Tracheal epithelial cell (primary cell): ENCODE data around the gene ZBTB40. TPM values are rescaled to one million over a fixed set of nuclear protein-coding genes. Genes with fewer than 3 reads are reported as not detected.

Experiments
- total RNA-seq: library from RNA; depleted of rRNA; stranded (reverse); fragments of >200 nt; gene quantifications from 2 replicates; pipeline ENCODE4 v1.2.1, GENCODE V29; 2014

The ZBTB40 gene
- total RNA-seq = 8.5 and 8.9 TPM in 2 replicates

GRCh38 chr1:22451702-22452480 lies at the start of gene ZBTB40:
ZBTB40 (plus strand) TSS chr1:22451851; CDS start chr1:22489949, 38,098 bp downstream.

DNA sequence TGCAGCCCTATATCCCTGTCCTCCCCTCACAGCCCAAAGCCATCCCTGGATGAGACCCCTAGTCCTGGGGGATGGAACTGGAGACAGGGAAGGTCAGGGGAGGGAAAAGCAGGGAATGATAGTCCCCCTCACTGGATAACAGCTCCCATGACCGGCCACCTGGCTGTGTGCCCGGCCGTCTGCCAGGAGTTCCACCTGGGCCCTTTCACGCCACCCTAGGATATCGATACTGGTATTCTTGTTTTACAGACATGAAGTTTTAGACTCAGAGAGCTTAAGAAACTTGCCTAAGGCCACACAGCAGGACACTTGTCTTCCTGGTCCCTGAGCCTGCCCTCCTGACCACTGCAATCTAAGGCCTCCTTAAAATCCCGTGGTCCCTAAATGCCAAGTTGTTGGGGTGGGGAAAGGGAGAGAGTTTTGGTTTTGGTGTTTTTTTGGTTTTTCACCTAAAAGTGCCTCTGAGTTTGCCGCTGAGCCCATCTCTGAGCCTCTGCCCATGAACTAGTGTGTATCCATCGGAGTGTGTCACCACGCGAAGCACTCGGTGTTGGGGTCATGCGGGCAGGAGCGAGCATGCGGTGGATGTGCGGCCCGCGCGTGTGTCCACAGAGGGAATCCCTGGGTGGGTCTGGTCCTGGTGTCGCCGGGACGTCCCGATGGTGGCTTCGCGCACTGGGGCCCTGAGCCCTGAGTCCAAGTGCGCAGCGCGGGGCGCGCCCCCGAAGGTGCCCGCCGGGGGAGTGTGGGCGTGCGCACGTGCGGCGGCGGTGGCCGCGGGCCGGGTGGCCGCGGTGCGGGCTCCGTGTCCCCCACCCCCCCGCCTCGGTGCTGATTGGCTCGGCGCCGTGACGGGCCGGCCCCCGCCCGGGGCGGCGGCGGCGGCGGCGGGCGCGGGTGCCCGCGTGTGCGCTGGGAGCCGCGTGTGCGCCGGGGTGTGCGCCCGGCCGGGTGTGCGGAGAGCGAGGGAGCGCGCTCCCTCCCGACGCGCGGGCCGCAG lies 111.2 kb downstream of the ZBTB40 start, which contains the start of gene EPHA8:
TSS of gene EPHA8 (plus strand) at position 906 of the 1,000 bp plus-strand sequence. CDS start 147 bp downstream, outside the sequence.

Other genes starting within 250 kb of the ZBTB40 start
- not detected in 2 replicates for gene EPHA8, start 111.6 kb downstream of the ZBTB40 start, total RNA-seq
- gene C1QA, start 184.8 kb downstream of the ZBTB40 start, total RNA-seq = not detected in 2 replicates
- not detected in 2 replicates for gene C1QC, start 191.8 kb downstream of the ZBTB40 start, total RNA-seq
- not detected in 2 replicates for gene C1QB, start 201.4 kb downstream of the ZBTB40 start, total RNA-seq